ENCODE data around the gene EHBP1.

Gene EHBP1

GRCh38 chr2:62785810-62786597, 80.5 kb downstream of the EHBP1 start:
- DNase-seq, result no peak

DNA sequence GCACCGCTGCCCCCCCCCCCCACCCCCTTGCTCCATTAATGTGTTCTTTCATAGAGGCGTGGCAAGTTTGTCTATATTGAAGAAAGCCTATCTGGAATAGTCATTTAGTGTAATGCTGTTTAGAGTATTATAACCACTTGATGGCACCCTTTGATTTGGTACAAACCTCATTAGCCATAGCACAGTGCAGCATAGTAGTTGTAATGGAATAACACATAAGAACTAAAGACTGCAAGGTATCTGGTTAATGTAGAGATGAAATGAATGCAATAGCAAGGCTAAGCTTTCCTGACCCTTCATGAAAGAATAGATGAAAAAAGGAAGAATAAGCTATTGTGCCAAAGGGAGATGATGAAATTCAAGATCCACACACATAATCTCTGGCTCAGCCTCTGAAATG, 81.9 kb downstream of the EHBP1 start:
- DNase-seq, result no peak

DNA sequence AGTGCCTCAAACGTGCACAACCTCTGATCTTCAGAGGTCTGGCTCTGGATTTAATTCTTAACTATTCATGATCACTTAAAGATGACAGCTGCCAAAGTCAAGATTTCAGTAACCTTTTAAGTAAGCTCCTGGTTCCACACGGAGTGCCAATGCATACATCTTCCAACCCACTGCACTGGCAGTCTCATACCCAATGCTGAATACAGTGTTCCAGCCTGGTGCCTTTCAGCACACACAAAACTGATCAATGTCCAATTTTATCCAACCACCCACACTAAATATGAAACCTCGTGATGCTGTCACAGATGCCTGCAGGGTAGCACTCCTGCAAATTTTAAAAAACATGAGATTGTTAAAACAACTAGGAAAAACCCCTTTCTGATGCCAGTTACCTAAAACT, 84.0 kb downstream of the EHBP1 start:
- no peak for DNase-seq

- no peak for DNase-seq
Measured at GRCh38 chr2:62789918-62790317, 84.4 kb downstream of the EHBP1 start.

DNA sequence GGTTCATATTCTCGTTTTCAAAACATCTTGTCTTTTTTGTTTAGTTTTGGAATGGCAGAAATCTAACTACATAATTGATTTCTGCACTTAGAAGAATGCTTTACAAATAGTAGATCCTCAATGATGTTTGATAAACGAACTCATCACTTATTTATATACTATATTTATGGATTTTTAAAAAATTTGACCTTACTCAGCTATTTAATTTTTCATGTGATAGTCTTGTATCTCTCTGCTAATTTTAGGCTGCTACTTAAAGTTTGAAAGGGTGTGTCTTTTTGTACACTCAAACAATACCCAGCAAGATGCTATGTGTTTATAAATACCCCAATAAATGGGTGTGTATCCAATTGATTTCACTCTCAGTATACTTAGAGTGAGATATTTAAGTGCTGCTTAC, 86.9 kb downstream of the EHBP1 start:
- DNase-seq, result no peak

GRCh38 chr2:62793213-62793612, 87.7 kb downstream of the EHBP1 start:
- DNase-seq, result no peak

DNA sequence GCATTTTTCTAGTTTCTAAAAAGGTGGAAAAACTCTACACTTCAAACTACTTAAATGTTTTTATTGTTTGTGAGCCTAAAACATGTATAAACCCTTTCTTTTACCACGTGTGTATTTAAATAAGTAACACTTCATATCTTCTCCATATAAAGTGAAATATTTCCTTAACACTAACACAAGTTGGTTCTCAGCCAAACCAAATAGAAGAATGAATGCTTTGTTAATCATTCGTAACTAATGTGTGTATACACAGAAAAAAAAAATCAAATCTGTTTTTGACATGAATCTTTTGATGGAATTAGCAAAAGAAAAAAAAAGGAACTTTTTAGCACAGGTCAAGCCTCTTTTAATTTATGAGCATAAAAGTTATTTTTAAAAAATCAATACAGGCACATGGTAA, 89.3 kb downstream of the EHBP1 start:
- DNase-seq, result no peak

GRCh38 chr2:62795341-62795740, 89.8 kb downstream of the EHBP1 start:
- DNase-seq, result no peak

DNA sequence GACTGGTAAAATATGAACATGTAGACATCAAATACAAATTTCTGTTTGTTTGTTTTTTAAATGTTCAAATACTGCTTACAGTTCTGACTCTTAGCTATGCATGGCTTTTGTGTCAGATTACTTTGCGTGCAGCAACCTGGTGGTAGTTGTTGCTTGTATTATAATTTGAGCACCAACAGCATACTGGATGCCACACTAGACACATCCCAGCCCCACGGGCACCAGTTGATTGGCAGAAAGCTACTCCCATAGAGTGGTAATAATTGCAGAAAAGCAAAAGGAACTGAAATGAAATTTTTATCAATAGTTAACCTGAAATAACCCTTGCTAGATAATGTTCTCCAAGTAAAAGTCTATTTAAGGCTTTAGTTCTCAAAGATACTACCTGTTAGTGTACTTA, 91.6 kb downstream of the EHBP1 start:
- no peak for DNase-seq

GRCh38 chr2:62800618-62801017, 95.1 kb downstream of the EHBP1 start:
- no peak for DNase-seq

- DNase-seq, result no peak
Measured at GRCh38 chr2:62801110-62801509, 95.6 kb downstream of the EHBP1 start.

DNA sequence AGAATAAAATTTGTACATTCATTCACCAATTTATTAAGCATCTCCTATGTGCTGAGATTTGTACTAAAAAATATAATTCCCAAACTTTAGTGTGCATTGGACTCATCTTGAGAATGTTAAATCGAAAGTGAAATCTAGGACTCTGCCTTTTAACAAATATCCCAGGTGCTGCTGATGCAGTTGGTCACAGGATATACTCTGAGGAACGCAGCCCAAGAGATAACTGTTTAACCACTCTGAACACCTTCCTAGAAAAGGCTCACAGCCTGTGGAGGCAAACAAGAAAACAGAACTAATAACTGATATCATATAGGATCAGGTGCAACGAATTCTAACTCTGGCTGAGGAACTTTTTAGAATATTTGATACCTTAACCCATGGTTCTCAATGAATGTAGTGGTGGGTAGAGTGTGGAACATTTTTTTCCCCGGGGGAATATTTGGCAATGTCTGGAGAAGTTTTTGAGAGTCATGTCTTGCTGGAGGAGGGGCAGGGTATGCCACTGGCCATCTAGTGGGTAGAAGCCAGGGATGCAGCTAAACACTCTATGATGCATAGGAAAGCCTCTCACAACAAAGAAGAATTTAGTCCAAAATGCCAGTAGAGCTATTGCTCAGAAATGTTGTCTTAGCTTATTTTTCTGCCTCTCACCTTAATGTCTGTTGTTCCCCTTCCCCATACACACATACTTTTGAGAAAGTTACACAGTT, 96.5 kb downstream of the EHBP1 start:
- DNase-seq, result no peak

GRCh38 chr2:62803961-62804360, 98.4 kb downstream of the EHBP1 start:
- no peak for DNase-seq

DNA sequence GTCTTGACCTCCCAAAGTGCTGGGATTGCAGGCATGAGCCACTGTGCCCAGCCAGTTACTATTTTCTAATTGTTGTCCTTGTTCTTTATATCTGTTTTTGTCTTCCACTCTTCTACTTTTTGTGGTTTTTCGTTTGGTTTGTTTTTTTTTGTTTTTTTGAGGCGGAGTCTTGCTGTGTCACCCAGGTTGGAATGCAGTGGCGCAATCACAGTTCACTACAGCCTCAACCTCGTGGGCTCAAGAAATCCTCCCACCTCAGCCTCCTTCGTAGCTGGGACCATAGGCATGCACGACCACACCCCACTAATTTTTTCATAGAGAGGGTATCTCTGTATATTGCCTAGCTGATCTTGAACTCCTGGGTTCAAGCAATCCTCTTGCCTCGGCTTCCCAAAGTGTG, 100.7 kb downstream of the EHBP1 start:
- DNase-seq, result no peak

GRCh38 chr2:62808554-62808953, 103.0 kb downstream of the EHBP1 start:
- no peak for DNase-seq

DNA sequence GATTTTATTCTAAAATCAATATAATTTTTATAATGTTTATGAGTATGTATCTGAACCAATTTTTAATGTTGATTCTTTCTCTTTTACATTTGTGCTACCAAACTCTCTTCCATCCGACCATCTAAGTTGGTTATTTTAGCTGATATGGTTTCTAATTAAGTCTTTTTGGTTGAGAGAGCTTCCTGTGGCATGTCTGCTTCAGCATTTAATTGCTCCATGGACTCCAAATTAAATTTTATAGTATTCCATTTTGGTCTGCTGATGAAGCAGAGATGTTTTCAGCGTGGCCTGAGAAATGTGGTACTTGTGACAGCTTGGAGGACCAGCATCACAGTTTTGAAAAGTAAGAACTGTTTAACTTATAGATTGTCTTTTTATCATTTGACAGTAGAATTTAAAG, 105.6 kb downstream of the EHBP1 start:
- no peak for DNase-seq

- no peak for DNase-seq
Measured at GRCh38 chr2:62811972-62812371, 106.5 kb downstream of the EHBP1 start.

- DNase-seq, result no peak
Measured at GRCh38 chr2:62812921-62813825, 107.7 kb downstream of the EHBP1 start.

- DNase-seq, result no peak
Measured at GRCh38 chr2:62814123-62814522, 108.6 kb downstream of the EHBP1 start.

GRCh38 chr2:62817348-62817747, 111.8 kb downstream of the EHBP1 start:
- no peak for DNase-seq

- DNase-seq, result no peak
Measured at GRCh38 chr2:62817995-62818713, 112.6 kb downstream of the EHBP1 start.

- DNase-seq, result no peak
Measured at GRCh38 chr2:62822549-62822948, 117.0 kb downstream of the EHBP1 start.

DNA sequence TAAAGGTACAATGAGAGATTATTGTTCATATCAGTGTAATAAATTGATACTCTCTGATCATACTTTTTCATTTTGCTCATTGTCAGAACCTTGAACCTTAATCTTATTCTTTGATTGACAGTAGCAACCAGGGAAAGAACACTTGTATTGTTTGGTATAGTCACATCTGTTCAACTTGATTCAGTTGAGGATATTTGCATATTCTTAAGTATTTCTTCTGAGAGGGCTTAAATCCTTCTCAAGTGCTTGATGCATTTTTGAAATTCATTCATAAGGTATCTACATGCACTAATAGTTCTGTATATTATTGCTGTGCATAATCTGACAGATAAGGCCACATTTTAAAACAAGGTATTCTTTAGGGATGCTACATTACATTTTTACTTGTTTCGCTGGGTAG, 118.9 kb downstream of the EHBP1 start:
- no peak for DNase-seq
